ENCODE results near the gene KCNH1. TPM values are rescaled to one million over a fixed set of nuclear protein-coding genes. Genes with fewer than 3 reads are reported as not detected.

Gene KCNH1
- total and polyA plus RNA-seq, 2 experiments from 2014 or later: 0.28 TPM; not detected in 1

DNA sequence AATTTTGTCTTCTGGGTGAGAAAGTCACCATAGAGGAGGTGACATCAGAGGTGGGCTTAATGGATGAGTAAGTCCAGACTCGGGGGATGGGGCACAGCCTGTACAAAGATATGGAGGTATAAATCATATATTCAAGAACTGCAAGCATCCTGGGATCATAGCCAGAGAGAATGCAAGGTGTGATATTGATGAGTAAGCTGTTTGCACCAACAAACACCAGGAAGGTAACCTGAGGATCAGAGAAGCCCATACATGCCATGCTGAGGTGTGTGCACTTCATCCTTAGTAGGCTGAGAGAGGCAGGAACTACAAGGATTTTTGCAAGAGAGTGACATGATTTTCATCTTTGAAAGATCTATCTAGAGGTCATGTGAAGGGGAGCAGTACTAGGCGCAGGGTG lies 498.8 kb downstream of the KCNH1 start (continued):
- TF ChIP-seq, protein P1, sequence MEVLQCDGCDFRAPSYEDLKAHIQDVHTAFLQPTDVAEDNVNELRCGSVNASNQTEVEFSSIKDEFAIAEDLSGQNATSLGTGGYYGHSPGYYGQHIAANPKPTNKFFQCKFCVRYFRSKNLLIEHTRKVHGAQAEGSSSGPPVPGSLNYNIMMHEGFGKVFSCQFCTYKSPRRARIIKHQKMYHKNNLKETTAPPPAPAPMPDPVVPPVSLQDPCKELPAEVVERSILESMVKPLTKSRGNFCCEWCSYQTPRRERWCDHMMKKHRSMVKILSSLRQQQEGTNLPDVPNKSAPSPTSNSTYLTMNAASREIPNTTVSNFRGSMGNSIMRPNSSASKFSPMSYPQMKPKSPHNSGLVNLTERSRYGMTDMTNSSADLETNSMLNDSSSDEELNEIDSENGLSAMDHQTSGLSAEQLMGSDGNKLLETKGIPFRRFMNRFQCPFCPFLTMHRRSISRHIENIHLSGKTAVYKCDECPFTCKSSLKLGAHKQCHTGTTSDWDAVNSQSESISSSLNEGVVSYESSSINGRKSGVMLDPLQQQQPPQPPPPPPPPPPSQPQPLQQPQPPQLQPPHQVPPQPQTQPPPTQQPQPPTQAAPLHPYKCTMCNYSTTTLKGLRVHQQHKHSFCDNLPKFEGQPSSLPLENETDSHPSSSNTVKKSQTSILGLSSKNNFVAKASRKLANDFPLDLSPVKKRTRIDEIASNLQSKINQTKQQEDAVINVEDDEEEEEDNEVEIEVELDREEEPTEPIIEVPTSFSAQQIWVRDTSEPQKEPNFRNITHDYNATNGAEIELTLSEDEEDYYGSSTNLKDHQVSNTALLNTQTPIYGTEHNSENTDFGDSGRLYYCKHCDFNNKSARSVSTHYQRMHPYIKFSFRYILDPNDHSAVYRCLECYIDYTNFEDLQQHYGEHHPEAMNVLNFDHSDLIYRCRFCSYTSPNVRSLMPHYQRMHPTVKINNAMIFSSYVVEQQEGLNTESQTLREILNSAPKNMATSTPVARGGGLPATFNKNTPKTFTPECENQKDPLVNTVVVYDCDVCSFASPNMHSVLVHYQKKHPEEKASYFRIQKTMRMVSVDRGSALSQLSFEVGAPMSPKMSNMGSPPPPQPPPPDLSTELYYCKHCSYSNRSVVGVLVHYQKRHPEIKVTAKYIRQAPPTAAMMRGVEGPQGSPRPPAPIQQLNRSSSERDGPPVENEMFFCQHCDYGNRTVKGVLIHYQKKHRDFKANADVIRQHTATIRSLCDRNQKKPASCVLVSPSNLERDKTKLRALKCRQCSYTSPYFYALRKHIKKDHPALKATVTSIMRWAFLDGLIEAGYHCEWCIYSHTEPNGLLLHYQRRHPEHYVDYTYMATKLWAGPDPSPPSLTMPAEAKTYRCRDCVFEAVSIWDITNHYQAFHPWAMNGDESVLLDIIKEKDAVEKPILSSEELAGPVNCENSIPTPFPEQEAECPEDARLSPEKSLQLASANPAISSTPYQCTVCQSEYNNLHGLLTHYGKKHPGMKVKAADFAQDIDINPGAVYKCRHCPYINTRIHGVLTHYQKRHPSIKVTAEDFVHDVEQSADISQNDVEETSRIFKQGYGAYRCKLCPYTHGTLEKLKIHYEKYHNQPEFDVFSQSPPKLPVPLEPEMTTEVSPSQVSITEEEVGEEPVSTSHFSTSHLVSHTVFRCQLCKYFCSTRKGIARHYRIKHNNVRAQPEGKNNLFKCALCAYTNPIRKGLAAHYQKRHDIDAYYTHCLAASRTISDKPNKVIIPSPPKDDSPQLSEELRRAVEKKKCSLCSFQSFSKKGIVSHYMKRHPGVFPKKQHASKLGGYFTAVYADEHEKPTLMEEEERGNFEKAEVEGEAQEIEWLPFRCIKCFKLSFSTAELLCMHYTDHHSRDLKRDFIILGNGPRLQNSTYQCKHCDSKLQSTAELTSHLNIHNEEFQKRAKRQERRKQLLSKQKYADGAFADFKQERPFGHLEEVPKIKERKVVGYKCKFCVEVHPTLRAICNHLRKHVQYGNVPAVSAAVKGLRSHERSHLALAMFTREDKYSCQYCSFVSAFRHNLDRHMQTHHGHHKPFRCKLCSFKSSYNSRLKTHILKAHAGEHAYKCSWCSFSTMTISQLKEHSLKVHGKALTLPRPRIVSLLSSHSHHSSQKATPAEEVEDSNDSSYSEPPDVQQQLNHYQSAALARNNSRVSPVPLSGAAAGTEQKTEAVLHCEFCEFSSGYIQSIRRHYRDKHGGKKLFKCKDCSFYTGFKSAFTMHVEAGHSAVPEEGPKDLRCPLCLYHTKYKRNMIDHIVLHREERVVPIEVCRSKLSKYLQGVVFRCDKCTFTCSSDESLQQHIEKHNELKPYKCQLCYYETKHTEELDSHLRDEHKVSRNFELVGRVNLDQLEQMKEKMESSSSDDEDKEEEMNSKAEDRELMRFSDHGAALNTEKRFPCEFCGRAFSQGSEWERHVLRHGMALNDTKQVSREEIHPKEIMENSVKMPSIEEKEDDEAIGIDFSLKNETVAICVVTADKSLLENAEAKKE (CRISPR knock-in tag; IDR thresholded peaks at IDR 0.05): no peak
- TF ChIP-seq ZNF331 (CRISPR knock-in tag; IDR thresholded peaks at IDR 0.05; ENCODE audit: low read depth): no peak
- no peak for TF ChIP-seq POLR2AphosphoS5 (IDR thresholded peaks at IDR 0.05; ENCODE audit: low read depth)

DNA sequence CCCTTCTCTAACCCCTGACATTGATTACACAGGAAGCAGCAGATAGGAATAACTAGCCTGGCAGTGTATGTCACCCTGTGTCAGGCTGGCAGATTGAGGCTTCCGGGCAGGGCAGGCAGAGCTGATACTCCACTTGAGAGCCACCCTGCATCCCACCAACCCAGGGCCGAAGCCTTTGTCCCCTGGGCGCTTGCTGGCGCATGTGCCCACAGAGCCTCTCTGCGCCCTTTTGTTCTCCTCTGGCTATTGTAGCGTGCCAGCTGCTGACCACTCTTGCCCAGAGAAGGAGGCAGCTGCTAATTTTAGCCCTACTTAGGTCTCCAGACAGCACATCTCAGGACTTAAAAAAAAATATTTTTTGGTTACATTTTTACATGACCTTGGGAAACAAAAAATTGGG lies 500.3 kb downstream of the KCNH1 start:
- Mint-ChIP-seq H3K27ac (no peak overlapping the region), H3K4me1 (peaks cover 3% of the 10 kb centered on the region; the same call in 1 of the 3 replicates), H3K27me3 (ENCODE audit: insufficient read depth, low read depth, poor library complexity) (peaks cover 5% of the 10 kb centered on the region), H3K9me3 (no peaks in the 10 kb centered on the region), H3K4me3 (no peak overlapping the region), H3K36me3 (ENCODE audit: low read depth) (no peaks in the 10 kb centered on the region)
- Histone ChIP-seq H3K4me2 (no peak overlapping the region), H3F3A (replicated peaks; ENCODE audit: low read depth) (no peaks in the 10 kb centered on the region), H3K9me2 (ENCODE audit: insufficient read depth) (no peaks in the 10 kb centered on the region), H3K79me2 (replicated peaks; ENCODE audit: insufficient read depth) (no peaks in the 10 kb centered on the region), H3K4me3 (no peak overlapping the region), H3K36me3 (ENCODE audit: insufficient read depth) (no peaks in the 10 kb centered on the region), H2AFZ (no peak overlapping the region), H3K4me1 (ENCODE audit: insufficient read depth) (no peaks in the 10 kb centered on the region), H3K27me3 (ENCODE audit: insufficient read depth) (no peaks in the 10 kb centered on the region), H3K27ac (ENCODE audit: low read depth) (no peak overlapping the region), H4K20me1 (replicated peaks; ENCODE audit: insufficient read depth) (no peaks in the 10 kb centered on the region)
- ATAC-seq (no peak), DNase-seq (ENCODE audit: low spot score) (no peak)
- TF ChIP-seq EZH2phosphoT487 (IDR thresholded peaks at IDR 0.05; ENCODE audit: unreplicated experiment): no peak
- TF ChIP-seq STAT1 (IDR thresholded peaks at IDR 0.05; ENCODE audit: unreplicated experiment): no peak
- TF ChIP-seq, protein P2, sequence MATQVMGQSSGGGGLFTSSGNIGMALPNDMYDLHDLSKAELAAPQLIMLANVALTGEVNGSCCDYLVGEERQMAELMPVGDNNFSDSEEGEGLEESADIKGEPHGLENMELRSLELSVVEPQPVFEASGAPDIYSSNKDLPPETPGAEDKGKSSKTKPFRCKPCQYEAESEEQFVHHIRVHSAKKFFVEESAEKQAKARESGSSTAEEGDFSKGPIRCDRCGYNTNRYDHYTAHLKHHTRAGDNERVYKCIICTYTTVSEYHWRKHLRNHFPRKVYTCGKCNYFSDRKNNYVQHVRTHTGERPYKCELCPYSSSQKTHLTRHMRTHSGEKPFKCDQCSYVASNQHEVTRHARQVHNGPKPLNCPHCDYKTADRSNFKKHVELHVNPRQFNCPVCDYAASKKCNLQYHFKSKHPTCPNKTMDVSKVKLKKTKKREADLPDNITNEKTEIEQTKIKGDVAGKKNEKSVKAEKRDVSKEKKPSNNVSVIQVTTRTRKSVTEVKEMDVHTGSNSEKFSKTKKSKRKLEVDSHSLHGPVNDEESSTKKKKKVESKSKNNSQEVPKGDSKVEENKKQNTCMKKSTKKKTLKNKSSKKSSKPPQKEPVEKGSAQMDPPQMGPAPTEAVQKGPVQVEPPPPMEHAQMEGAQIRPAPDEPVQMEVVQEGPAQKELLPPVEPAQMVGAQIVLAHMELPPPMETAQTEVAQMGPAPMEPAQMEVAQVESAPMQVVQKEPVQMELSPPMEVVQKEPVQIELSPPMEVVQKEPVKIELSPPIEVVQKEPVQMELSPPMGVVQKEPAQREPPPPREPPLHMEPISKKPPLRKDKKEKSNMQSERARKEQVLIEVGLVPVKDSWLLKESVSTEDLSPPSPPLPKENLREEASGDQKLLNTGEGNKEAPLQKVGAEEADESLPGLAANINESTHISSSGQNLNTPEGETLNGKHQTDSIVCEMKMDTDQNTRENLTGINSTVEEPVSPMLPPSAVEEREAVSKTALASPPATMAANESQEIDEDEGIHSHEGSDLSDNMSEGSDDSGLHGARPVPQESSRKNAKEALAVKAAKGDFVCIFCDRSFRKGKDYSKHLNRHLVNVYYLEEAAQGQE (IDR thresholded peaks at IDR 0.05; ENCODE audit: unreplicated experiment): no peak
- TF ChIP-seq, protein P3, sequence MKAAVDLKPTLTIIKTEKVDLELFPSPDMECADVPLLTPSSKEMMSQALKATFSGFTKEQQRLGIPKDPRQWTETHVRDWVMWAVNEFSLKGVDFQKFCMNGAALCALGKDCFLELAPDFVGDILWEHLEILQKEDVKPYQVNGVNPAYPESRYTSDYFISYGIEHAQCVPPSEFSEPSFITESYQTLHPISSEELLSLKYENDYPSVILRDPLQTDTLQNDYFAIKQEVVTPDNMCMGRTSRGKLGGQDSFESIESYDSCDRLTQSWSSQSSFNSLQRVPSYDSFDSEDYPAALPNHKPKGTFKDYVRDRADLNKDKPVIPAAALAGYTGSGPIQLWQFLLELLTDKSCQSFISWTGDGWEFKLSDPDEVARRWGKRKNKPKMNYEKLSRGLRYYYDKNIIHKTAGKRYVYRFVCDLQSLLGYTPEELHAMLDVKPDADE (IDR thresholded peaks at IDR 0.05): no peak

All from GM23338 (cell line).